Endothelial cell of umbilical vein (primary cell): Measurements from ENCODE around the gene ZNF732. TPM values are rescaled to one million over a fixed set of nuclear protein-coding genes. Genes with fewer than 3 reads are reported as not detected.
"Not testable (repeated sequence)": the region's sequence is repeated elsewhere in the genome, so short reads cannot be mapped to it uniquely, and the experiment has no call there.

Experiments
- BruUV-seq: library from RNA; stranded (reverse); fragments of 400-500 nt; replicated peaks from 2 replicates; lab custom pipeline; 2021; lab: Mats Ljungman, UMichigan
- CTCF ChIA-PET: fragments of 300-600, 350-600 bp; sonication (Branson Sonifier 250); formaldehyde crosslinking; loops from one replicate; lab custom pipeline; 2021; ENCODE audit warnings: antibody characterized with exemption, inconsistent platforms; lab: Charles Lee
- POLR2A ChIA-PET: fragments of 300-600, 350-600 bp; sonication (Branson Sonifier 250); formaldehyde crosslinking; loops from one replicate; lab custom pipeline; 2021; ENCODE audit warnings: antibody characterized with exemption, inconsistent platforms; lab: Charles Lee
- DNase-seq: peaks from one replicate; pipeline ENCODE4 v3.0.0-alpha.2; 2011; ENCODE audit warnings: low read depth, low spot score
- FAIRE-seq: peaks from 2 replicates; lab custom pipeline; 2011; peaks lifted over from hg19 to GRCh38; lab: Jason Lieb, UNC
- H2AFZ ChIP-seq: 2 replicates; pipeline ENCODE4 v1.6.0; 2012; ENCODE audit warnings: low read depth, low read length, control low read depth, inconsistent platforms
- H3K27ac ChIP-seq: 2 replicates; pipeline ENCODE4 v1.5.1; 2011; ENCODE audit warnings: low read depth, mild to moderate bottlenecking, control low read depth, low read length, moderate library complexity; ENCODE audit not compliant: insufficient read depth
- H3K27me3 ChIP-seq, 2 experiments: 2 replicates each; pipeline versions ENCODE4 v1.6.0 to v1.6.1; 2011; ENCODE audit warnings: low read length in 2 of 2, mixed read lengths in 1 of 2; ENCODE audit not compliant: control insufficient read depth in 2 of 2, insufficient read depth in 2 of 2
- H3K36me3 ChIP-seq, 2 experiments: 2 replicates in 1 of 2; 3 replicates in 1 of 2; pipeline ENCODE4 v1.5.1; 2011; ENCODE audit warnings: low read length in 2 of 2, mild to moderate bottlenecking in 1 of 2, moderate library complexity in 1 of 2; ENCODE audit not compliant: control insufficient read depth in 2 of 2, insufficient read depth in 2 of 2; ENCODE audit errors: extremely low read depth in 1 of 2
- H3K4me1 ChIP-seq: 3 replicates; pipeline ENCODE4 v1.5.1; 2011; ENCODE audit warnings: mild to moderate bottlenecking, low read length; ENCODE audit not compliant: control insufficient read depth, insufficient read depth; ENCODE audit errors: extremely low read depth
- H3K4me2 ChIP-seq: 2 replicates; pipeline ENCODE4 v1.6.1; 2011; ENCODE audit warnings: low read length, control low read depth, mixed read lengths; ENCODE audit not compliant: insufficient read depth
- H3K4me3 ChIP-seq, 3 experiments: fragments of 200-600 bp in 1 of 3; sonication (generic), shearing (Covaris generic) in 1 of 3; replicated peaks in 1 of 3; 2 replicates each; pipeline ENCODE4 v1.5.1; 2011 to 2016; ENCODE audit warnings: control low read depth in 3 of 3, low read length in 3 of 3, mild to moderate bottlenecking in 2 of 3, inconsistent platforms in 1 of 3, low read depth in 1 of 3, moderate library complexity in 1 of 3; ENCODE audit not compliant: insufficient read depth in 1 of 3
- H3K79me2 ChIP-seq: 2 replicates; pipeline ENCODE4 v1.6.0; 2012; ENCODE audit warnings: low read length, inconsistent platforms; ENCODE audit not compliant: control insufficient read depth, insufficient read depth
- H3K9ac ChIP-seq: replicated peaks from 2 replicates; pipeline ENCODE3; 2011; ENCODE audit warnings: low read length, control low read depth; ENCODE audit not compliant: insufficient read depth; ENCODE audit errors: extremely low read depth
- H3K9me1 ChIP-seq: replicated peaks from 3 replicates; pipeline ENCODE4 v1.6.0; 2011; ENCODE audit warnings: mild to moderate bottlenecking, low read length; ENCODE audit not compliant: control insufficient read depth, insufficient read depth; ENCODE audit errors: extremely low read depth
- H3K9me3 ChIP-seq: replicated peaks from 2 replicates; pipeline ENCODE4 v1.5.1; 2012; ENCODE audit warnings: low read length, inconsistent platforms; ENCODE audit not compliant: control insufficient read depth, insufficient read depth
- H4K20me1 ChIP-seq: replicated peaks from 2 replicates; pipeline ENCODE3; 2011; ENCODE audit warnings: mild to moderate bottlenecking, low read length; ENCODE audit not compliant: control insufficient read depth, insufficient read depth; ENCODE audit errors: extremely low read depth
- CTCF ChIP-seq, 2 donors: IDR thresholded peaks; 1 replicate in 1 of 2; 2 replicates in 1 of 2; pipeline ENCODE4 v1.5.1; 2011; ENCODE audit warnings: low read length in 2 of 2, mild to moderate bottlenecking in 2 of 2, moderate library complexity in 2 of 2, control low read depth in 1 of 2, inconsistent platforms in 1 of 2, low read depth in 1 of 2; ENCODE audit not compliant: insufficient read depth in 1 of 2; ENCODE audit errors: extremely low read depth in 1 of 2
- EZH2 ChIP-seq: IDR thresholded peaks from 2 replicates; pipeline ENCODE4 v1.6.1; 2012; ENCODE audit warnings: borderline replicate concordance, low read depth, mild to moderate bottlenecking, moderate library complexity, low read length, inconsistent platforms; ENCODE audit not compliant: severe bottlenecking
- FOS ChIP-seq: IDR thresholded peaks from 2 replicates; pipeline ENCODE4 v1.6.1; 2011; ENCODE audit warnings: mild to moderate bottlenecking, low read length, moderate library complexity, borderline replicate concordance; ENCODE audit not compliant: insufficient read depth
- GATA2 ChIP-seq: IDR thresholded peaks from 2 replicates; pipeline ENCODE4 v1.7.0; 2011; ENCODE audit warnings: low read depth, mild to moderate bottlenecking, moderate library complexity, mixed read lengths, low read length; ENCODE audit not compliant: insufficient read length, insufficient read depth
- JUN ChIP-seq: IDR thresholded peaks from 2 replicates; pipeline ENCODE4 v1.6.1; 2011; ENCODE audit warnings: borderline replicate concordance, low read depth; ENCODE audit not compliant: insufficient read length, insufficient read depth
- MAX ChIP-seq: IDR thresholded peaks from 2 replicates; pipeline ENCODE4 v1.6.1; 2011; ENCODE audit not compliant: insufficient read depth, insufficient read length
- MYC ChIP-seq: IDR thresholded peaks from one replicate; pipeline ENCODE4 v1.6.1; 2011; ENCODE audit warnings: mild to moderate bottlenecking, low read depth, low read length
- POLR2A ChIP-seq: IDR thresholded peaks from 2 replicates; pipeline ENCODE4 v1.6.1; 2012; ENCODE audit warnings: low read depth, mild to moderate bottlenecking, control low read depth, low read length
- POLR2AphosphoS5 ChIP-seq: IDR thresholded peaks from 2 replicates; pipeline ENCODE4 v1.6.1; 2012; ENCODE audit warnings: low read depth, mild to moderate bottlenecking, control low read depth, low read length, moderate library complexity; ENCODE audit not compliant: insufficient read depth
- dilution Hi-C: fragments of 300-500 bp; cut with MboI; formaldehyde crosslinking; loops from one replicate; pipeline ENCODE4 v1.15.0; 2019; ENCODE audit warnings: low sequenced_read_pairs; ENCODE audit not compliant: extremely low pct_ligation_motif_present
- intact Hi-C: fragments of 100-400 bp; cut with micrococcal nuclease; formaldehyde crosslinking; loops from one replicate; pipeline ENCODE4 v1.10.0; 2022
- polyA plus RNA-seq, 4 experiments: library from polyadenylated mRNA; depleted of rRNA in 3 of 4; stranded (reverse) in 3 of 4; unstranded in 1 of 4; fragments of >200 nt; gene quantifications; 2 replicates each; pipeline versions ENCODE4 v1.2.1 to v1.2.3, GENCODE V29; 2011 to 2012; ENCODE audit warnings: missing spikeins in 1 of 4
- total RNA-seq: library from RNA; stranded (reverse); gene quantifications from 2 replicates; pipeline ENCODE4 v1.2.3, GENCODE V29; 2021

ZNF732 gene
- total and polyA plus RNA-seq, 2 donors (not counting 3 experiments of a cell fraction or from before 2014, with no cell fraction given) = 0.04 to 3.1 TPM

GRCh38 chr4:271492-272103 is 33.7 kb downstream of the ZNF732 start:
- TF ChIP-seq EZH2 (no peak), MYC (no peak), MAX (no peak), POLR2A (no peak), GATA2 (no peak), CTCF (IDR thresholded peaks at IDR 0.05; ENCODE audit: extremely low read depth in 1 of 2, insufficient read depth in 1 of 2, low read depth in 1 of 2, low read length in 2 of 2) (no peak), JUN (no peak), FOS (no peak), POLR2AphosphoS5 (no peak)
- FAIRE-seq = no peak
- Histone ChIP-seq H3K9ac (no peak overlapping the region), H3K27me3 (no peaks in the 10 kb centered on the region), H2AFZ (no peak overlapping the region), H3K79me2 (no peaks in the 10 kb centered on the region), H3K9me1 (no peaks in the 10 kb centered on the region), H3K27ac (no peak overlapping the region), H3K36me3 (no peaks in the 10 kb centered on the region), H3K4me1 (no peaks in the 10 kb centered on the region), H3K4me2 (no peak overlapping the region), H4K20me1 (no peaks in the 10 kb centered on the region), H3K9me3 (peaks cover 8% of the 10 kb centered on the region), H3K4me3 (no peak overlapping the region)
- dilution Hi-C loops = no loop called here
- intact Hi-C loops = no loop called here
- CTCF ChIA-PET = no interaction called here
- POLR2A ChIA-PET = no interaction called here
- no TSS peak for BruUV-seq
- DNase-seq = no peak

- H2AFZ ChIP-seq, BruUV-seq, FAIRE-seq, dilution Hi-C loops, H3K9ac ChIP-seq, H4K20me1 ChIP-seq, H3K27me3 ChIP-seq, H3K27ac ChIP-seq, H3K9me3 ChIP-seq, H3K4me1 ChIP-seq, POLR2A ChIA-PET, H3K4me3 ChIP-seq, DNase-seq, H3K4me2 ChIP-seq, H3K9me1 ChIP-seq, H3K36me3 ChIP-seq, intact Hi-C loops, CTCF ChIA-PET, H3K79me2 ChIP-seq: not testable (repeated sequence)
Observed at GRCh38 chr4:259240-259639, 46.0 kb downstream of the ZNF732 start.
